ENCODE results near the gene ANKRD42.

Gene ANKRD42

GRCh38 chr11:83287631-83288030 is 94.1 kb downstream of the ANKRD42 start:
- DNase-seq (ENCODE audit: low read depth) = no peak

- DNase-seq (ENCODE audit: low read depth) = peak; percentile 72
These were observed 99.4 kb downstream of the ANKRD42 start for GRCh38 chr11:83292709-83293456.

GRCh38 chr11:83293457-83293774 is 99.9 kb downstream of the ANKRD42 start:
- DNase-seq (ENCODE audit: low read depth) = no peak

- DNase-seq (ENCODE audit: low read depth) = no peak
These were observed 100.7 kb downstream of the ANKRD42 start for GRCh38 chr11:83294208-83294607.
